CD14-positive monocyte (primary cell): Measurements from ENCODE around the gene ZBTB1. TPM values are rescaled to one million over a fixed set of nuclear protein-coding genes. Genes with fewer than 3 reads are reported as not detected.
A peak's percentile ranks its signal among the peaks of the same experiment; 100 is the strongest.

Source experiments
- DNase-seq, 3 donors: peaks; one replicate each; pipeline ENCODE4 v3.0.0-alpha.2; 2011 to 2022
- H2AFZ ChIP-seq: 2 replicates; pipeline ENCODE4 v1.6.0; 2012; ENCODE audit warnings: mild to moderate bottlenecking, low read depth, low read length, inconsistent platforms; ENCODE audit not compliant: insufficient read depth, poor library complexity, severe bottlenecking
- H3K27ac ChIP-seq, 2 donors: 1 replicate in 1 of 2; 2 replicates in 1 of 2; pipeline ENCODE4 v1.5.1; 2012 to 2013; ENCODE audit warnings: low read length in 2 of 2, control low read depth in 1 of 2, inconsistent platforms in 1 of 2, low read depth in 1 of 2, mild to moderate bottlenecking in 1 of 2
- H3K27me3 ChIP-seq, 2 donors: one replicate each; pipeline versions ENCODE4 v1.6.0 to v1.6.1; 2011 to 2013; ENCODE audit warnings: low read length in 2 of 2; ENCODE audit not compliant: control insufficient read depth in 2 of 2, insufficient read depth in 2 of 2
- H3K36me3 ChIP-seq, 2 donors: replicated peaks in 1 of 2; 1 replicate in 1 of 2; 2 replicates in 1 of 2; pipeline versions ENCODE4 v1.5.1 to v1.6.1; 2012 to 2013; ENCODE audit warnings: low read length in 2 of 2, control low read depth in 1 of 2, inconsistent platforms in 1 of 2, mild to moderate bottlenecking in 1 of 2; ENCODE audit not compliant: insufficient read depth in 2 of 2, control insufficient read depth in 1 of 2
- H3K4me1 ChIP-seq, 2 donors: 1 replicate in 1 of 2; 2 replicates in 1 of 2; pipeline versions ENCODE4 v1.5.1 to v1.6.1; 2012 to 2013; ENCODE audit warnings: low read length in 2 of 2, control low read depth in 1 of 2, inconsistent platforms in 1 of 2, mild to moderate bottlenecking in 1 of 2, moderate library complexity in 1 of 2; ENCODE audit not compliant: insufficient read depth in 2 of 2, control insufficient read depth in 1 of 2
- H3K4me2 ChIP-seq: replicated peaks from 2 replicates; pipeline ENCODE3; 2012; ENCODE audit warnings: low read length, moderate library complexity, mild to moderate bottlenecking; ENCODE audit not compliant: poor library complexity, severe bottlenecking; ENCODE audit errors: extremely low read depth
- H3K4me3 ChIP-seq, 3 experiments: fragments of 200-600 bp in 1 of 3; sonication (generic) in 1 of 3; replicated peaks in 1 of 3; 1 replicate in 2 of 3; 2 replicates in 1 of 3; pipeline ENCODE4 v1.5.1; 2011 to 2013; ENCODE audit warnings: low read length in 3 of 3, mild to moderate bottlenecking in 3 of 3, control low read depth in 2 of 3, low read depth in 2 of 3, inconsistent platforms in 1 of 3, moderate library complexity in 1 of 3
- H3K79me2 ChIP-seq: 2 replicates; pipeline ENCODE4 v1.6.0; 2012; ENCODE audit warnings: mild to moderate bottlenecking, control low read depth, inconsistent platforms, low read length, moderate library complexity; ENCODE audit not compliant: insufficient read depth
- H3K9ac ChIP-seq: 2 replicates; pipeline ENCODE4 v1.6.0; 2017; ENCODE audit warnings: low read length, mild to moderate bottlenecking; ENCODE audit not compliant: insufficient read depth, poor library complexity, severe bottlenecking
- H3K9me3 ChIP-seq, 2 donors: replicated peaks in 1 of 2; 1 replicate in 1 of 2; 2 replicates in 1 of 2; pipeline versions ENCODE4 v1.5.1 to v1.6.1; 2012 to 2013; ENCODE audit warnings: low read length in 2 of 2, control low read depth in 1 of 2; ENCODE audit not compliant: control insufficient read depth in 1 of 2, insufficient read depth in 1 of 2
- H4K20me1 ChIP-seq: 2 replicates; pipeline ENCODE4 v1.6.0; 2012; ENCODE audit warnings: mild to moderate bottlenecking, low read length, control low read depth, moderate library complexity; ENCODE audit not compliant: insufficient read depth
- H3K27ac Mint-ChIP-seq, 7 donors: one replicate each; pipeline ENCODE4 v1.8.0; 2020; ENCODE audit warnings: mild to moderate bottlenecking in 7 of 7, mixed read lengths in 7 of 7, moderate library complexity in 6 of 7, inconsistent platforms in 2 of 7
- H3K27me3 Mint-ChIP-seq, 3 donors: one replicate each; pipeline ENCODE4 v1.8.0; 2021 to 2022; ENCODE audit warnings: low read depth in 3 of 3, mild to moderate bottlenecking in 3 of 3, mixed read lengths in 3 of 3, moderate library complexity in 3 of 3, inconsistent platforms in 1 of 3
- H3K36me3 Mint-ChIP-seq, 2 donors: one replicate each; pipeline ENCODE4 v1.8.0; 2020; ENCODE audit warnings: mixed read lengths in 2 of 2, inconsistent platforms in 1 of 2, mild to moderate bottlenecking in 1 of 2
- H3K4me1 Mint-ChIP-seq: one replicate; pipeline ENCODE4 v1.8.0; 2020; ENCODE audit warnings: mild to moderate bottlenecking, mixed read lengths
- H3K4me3 Mint-ChIP-seq, 2 donors: one replicate each; pipeline ENCODE4 v1.8.0; 2020; ENCODE audit warnings: mild to moderate bottlenecking in 2 of 2, mixed read lengths in 2 of 2, moderate library complexity in 1 of 2
- H3K9me3 Mint-ChIP-seq, 7 donors: one replicate each; pipeline ENCODE4 v1.8.0; 2020 to 2022; ENCODE audit warnings: mixed read lengths in 7 of 7, mild to moderate bottlenecking in 6 of 7, moderate library complexity in 6 of 7, inconsistent platforms in 2 of 7
- WGBS: methylation state at CpG from one replicate; pipeline ENCODE4 v1.1.5; 2013; ENCODE audit warnings: missing lambda C conversion rate; ENCODE audit not compliant: insufficient coverage; 5-methylcytosine and 5-hydroxymethylcytosine counted together
- intact Hi-C, 2 donors: fragments of 100-400 bp; cut with micrococcal nuclease; formaldehyde crosslinking; loops; one replicate each; pipeline versions ENCODE4 v1.15.0 to v1.15.1; 2023
- polyA plus RNA-seq, 3 donors: library from polyadenylated mRNA; depleted of rRNA in 1 of 3; unstranded in 2 of 3; stranded (reverse) in 1 of 3; fragments of 300-500 nt in 2 of 3; fragments of >200 nt in 1 of 3; fragmentation: Illumina TruSeq in 2 of 3; gene quantifications; 1 replicate in 2 of 3; 2 replicates in 1 of 3; pipeline ENCODE4 v1.2.3, GENCODE V29; 2012 to 2021
- TF ChIP-seq, protein P1 (sequence below): fragments of 200-600 bp; IDR thresholded peaks from one replicate; pipeline ENCODE4 v1.8.0; 2022; ENCODE audit warnings: antibody characterized with exemption, mild to moderate bottlenecking

The ZBTB1 gene
- polyA plus RNA-seq, 3 donors = 27.7 to 45.4 (median 33.4) TPM

DNA sequence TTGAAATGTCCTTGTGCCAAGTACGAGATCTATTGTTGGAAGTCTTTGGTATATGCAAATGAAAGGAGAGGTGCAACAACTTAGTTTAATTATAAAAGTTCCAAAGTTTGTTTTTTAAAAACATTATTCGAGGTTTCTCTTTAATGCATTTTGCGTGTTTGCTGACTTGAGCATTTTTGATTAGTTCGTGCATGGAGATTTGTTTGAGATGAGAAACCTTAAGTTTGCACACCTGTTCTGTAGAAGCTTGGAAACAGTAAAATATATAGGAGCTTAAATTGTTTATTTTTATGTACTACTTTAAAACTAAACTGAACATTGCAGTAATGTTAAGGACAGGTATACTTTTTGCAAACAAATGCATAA lies 38.2 kb downstream of the ZBTB1 start:
- WGBS = 50% methylated on average over 3 of the region's 4 CpGs
- TF ChIP-seq, protein P1, sequence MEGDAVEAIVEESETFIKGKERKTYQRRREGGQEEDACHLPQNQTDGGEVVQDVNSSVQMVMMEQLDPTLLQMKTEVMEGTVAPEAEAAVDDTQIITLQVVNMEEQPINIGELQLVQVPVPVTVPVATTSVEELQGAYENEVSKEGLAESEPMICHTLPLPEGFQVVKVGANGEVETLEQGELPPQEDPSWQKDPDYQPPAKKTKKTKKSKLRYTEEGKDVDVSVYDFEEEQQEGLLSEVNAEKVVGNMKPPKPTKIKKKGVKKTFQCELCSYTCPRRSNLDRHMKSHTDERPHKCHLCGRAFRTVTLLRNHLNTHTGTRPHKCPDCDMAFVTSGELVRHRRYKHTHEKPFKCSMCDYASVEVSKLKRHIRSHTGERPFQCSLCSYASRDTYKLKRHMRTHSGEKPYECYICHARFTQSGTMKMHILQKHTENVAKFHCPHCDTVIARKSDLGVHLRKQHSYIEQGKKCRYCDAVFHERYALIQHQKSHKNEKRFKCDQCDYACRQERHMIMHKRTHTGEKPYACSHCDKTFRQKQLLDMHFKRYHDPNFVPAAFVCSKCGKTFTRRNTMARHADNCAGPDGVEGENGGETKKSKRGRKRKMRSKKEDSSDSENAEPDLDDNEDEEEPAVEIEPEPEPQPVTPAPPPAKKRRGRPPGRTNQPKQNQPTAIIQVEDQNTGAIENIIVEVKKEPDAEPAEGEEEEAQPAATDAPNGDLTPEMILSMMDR = no peak
- Histone ChIP-seq H3K4me2 (no peak overlapping the region), H2AFZ (peak overlapping the region; percentile 39), H3K9me3 (peaks cover 17 to 24% of the 10 kb centered on the region in 2 donors), H3K27me3 (peaks cover 41 to 59% of the 10 kb centered on the region in 2 donors), H3K79me2 (no peaks in the 10 kb centered on the region), H3K4me1 (peaks cover 27 to 33% of the 10 kb centered on the region in 2 donors), H4K20me1 (no peaks in the 10 kb centered on the region), H3K36me3 (no peaks in the 10 kb centered on the region), H3K4me3 (no peak overlapping the region), H3K9ac (no peak overlapping the region), H3K27ac (no peak overlapping the region)
- H3K4me3 Mint-ChIP-seq = peak overlapping the region in 1 of 2 donors; percentile 99
- no peak overlapping the region for H3K27ac Mint-ChIP-seq
- intact Hi-C loops = loop anchor here (5.0 to 10.0 kb wide), 3 partner anchors 36 to 442 kb away; partner anchors contain the start of gene FNTB (in 1 of the 2)
- H3K4me1 Mint-ChIP-seq = peaks cover 35% of the 10 kb centered on the region
- H3K27me3 Mint-ChIP-seq = peaks cover 51 to 71% (median 66%) of the 10 kb centered on the region in 3 donors
- peaks cover 20 to 39% (median 23%) of the 10 kb centered on the region in 7 donors for H3K9me3 Mint-ChIP-seq
- peaks cover 16% of the 10 kb centered on the region in 2 donors for H3K36me3 Mint-ChIP-seq
- no peak for DNase-seq

GRCh38 chr14:64544607-64545312 lies 40.2 kb downstream of the ZBTB1 start:
- Histone ChIP-seq H3K36me3 (no peaks in the 10 kb centered on the region), H3K9ac (no peak overlapping the region), H3K27me3 (peaks cover 54 to 66% of the 10 kb centered on the region in 2 donors), H2AFZ (no peak overlapping the region), H3K4me3 (no peak overlapping the region), H3K79me2 (no peaks in the 10 kb centered on the region), H3K4me2 (no peak overlapping the region), H3K27ac (no peak overlapping the region), H4K20me1 (no peaks in the 10 kb centered on the region), H3K9me3 (peaks cover 17 to 24% of the 10 kb centered on the region in 2 donors), H3K4me1 (peaks cover 25 to 32% of the 10 kb centered on the region in 2 donors)
- intact Hi-C loops = loop anchor here (5.0 to 10.0 kb wide), 3 partner anchors 37 to 440 kb away; partner anchors contain the start of gene FNTB (in 1 of the 2)
- peaks cover 16% of the 10 kb centered on the region in 2 donors for H3K36me3 Mint-ChIP-seq
- no peak for DNase-seq
- peaks cover 52 to 74% (median 69%) of the 10 kb centered on the region in 3 donors for H3K27me3 Mint-ChIP-seq
- 100% methylated on average over 1 of the region's 5 CpGs for WGBS
- H3K4me3 Mint-ChIP-seq = peak overlapping the region in 1 of 2 donors; percentile 57
- TF ChIP-seq, protein P1 = no peak
- peaks cover 18 to 27% (median 23%) of the 10 kb centered on the region in 7 donors for H3K9me3 Mint-ChIP-seq
- no peak overlapping the region for H3K27ac Mint-ChIP-seq
- peaks cover 33% of the 10 kb centered on the region for H3K4me1 Mint-ChIP-seq
